Prostate gland (tissue), 2 donors: Measurements from ENCODE around the gene ARHGAP11A. TPM values are rescaled to one million over a fixed set of nuclear protein-coding genes. Genes with fewer than 3 reads are reported as not detected.

Source experiments
- DNase-seq: peaks from one replicate; pipeline ENCODE4 v3.0.0-alpha.2; 2019; ENCODE audit warnings: low spot score
- H3K27ac ChIP-seq, 2 donors: fragments of 200-600 bp; sonication (generic); 2 replicates each; pipeline ENCODE4 v1.5.1; 2017 to 2019
- H3K27me3 ChIP-seq: fragments of 200-600 bp; sonication (generic); replicated peaks from 2 replicates; pipeline ENCODE4 v1.5.1; 2019; ENCODE audit not compliant: insufficient read depth
- H3K36me3 ChIP-seq, 2 donors: fragments of 200-600 bp; sonication (generic); 1 replicate in 1 of 2; 2 replicates in 1 of 2; pipeline versions ENCODE4 v1.5.1 to v1.8.1; 2017 to 2019
- H3K4me1 ChIP-seq: fragments of 200-600 bp; sonication (generic); replicated peaks from 2 replicates; pipeline ENCODE4 v1.5.1; 2019
- H3K4me3 ChIP-seq, 2 donors: fragments of 200-600 bp; sonication (generic); 2 replicates each; pipeline ENCODE4 v1.5.1; 2017 to 2019
- H3K9me3 ChIP-seq: fragments of 200-600 bp; sonication (generic); 2 replicates; pipeline ENCODE4 v1.5.1; 2017
- POLR2A ChIP-seq: fragments of 450-650 bp; IDR thresholded peaks from one replicate; pipeline ENCODE4 v1.6.1; 2016; ENCODE audit warnings: antibody characterized with exemption, mild to moderate bottlenecking
- POLR2AphosphoS5 ChIP-seq: sonication (generic); formaldehyde crosslinking; IDR thresholded peaks from one replicate; pipeline ENCODE4 v1.6.1; 2017; ENCODE audit warnings: antibody characterized with exemption
- WGBS: methylation state at CpG from one replicate; pipeline ENCODE4 v1.1.5; 2018; 5-methylcytosine and 5-hydroxymethylcytosine counted together
- intact Hi-C: fragments of 100-400 bp; cut with DNase I; formaldehyde crosslinking; loops from one replicate; pipeline ENCODE4 v1.14.2; 2022
- total RNA-seq, 2 donors: library from RNA; depleted of rRNA; stranded (reverse); fragments of >200 nt; gene quantifications; one replicate each; pipeline ENCODE4 v1.1.0, GENCODE V29; 2016
- TF ChIP-seq, protein P1 (sequence below), 4 experiments: fragments of 200-600 bp in 2 of 4; fragments of 450-650 bp in 2 of 4; sonication (generic) in 2 of 4; IDR thresholded peaks; 1 replicate in 3 of 4; 2 replicates in 1 of 4; pipeline ENCODE4 v1.5.1; 2016 to 2019; ENCODE audit warnings: antibody characterized with exemption in 4 of 4, mild to moderate bottlenecking in 2 of 4, moderate library complexity in 2 of 4

Gene ARHGAP11A
- total RNA-seq, 2 donors from 2014 or later = 2.6 to 7.0 TPM

DNA sequence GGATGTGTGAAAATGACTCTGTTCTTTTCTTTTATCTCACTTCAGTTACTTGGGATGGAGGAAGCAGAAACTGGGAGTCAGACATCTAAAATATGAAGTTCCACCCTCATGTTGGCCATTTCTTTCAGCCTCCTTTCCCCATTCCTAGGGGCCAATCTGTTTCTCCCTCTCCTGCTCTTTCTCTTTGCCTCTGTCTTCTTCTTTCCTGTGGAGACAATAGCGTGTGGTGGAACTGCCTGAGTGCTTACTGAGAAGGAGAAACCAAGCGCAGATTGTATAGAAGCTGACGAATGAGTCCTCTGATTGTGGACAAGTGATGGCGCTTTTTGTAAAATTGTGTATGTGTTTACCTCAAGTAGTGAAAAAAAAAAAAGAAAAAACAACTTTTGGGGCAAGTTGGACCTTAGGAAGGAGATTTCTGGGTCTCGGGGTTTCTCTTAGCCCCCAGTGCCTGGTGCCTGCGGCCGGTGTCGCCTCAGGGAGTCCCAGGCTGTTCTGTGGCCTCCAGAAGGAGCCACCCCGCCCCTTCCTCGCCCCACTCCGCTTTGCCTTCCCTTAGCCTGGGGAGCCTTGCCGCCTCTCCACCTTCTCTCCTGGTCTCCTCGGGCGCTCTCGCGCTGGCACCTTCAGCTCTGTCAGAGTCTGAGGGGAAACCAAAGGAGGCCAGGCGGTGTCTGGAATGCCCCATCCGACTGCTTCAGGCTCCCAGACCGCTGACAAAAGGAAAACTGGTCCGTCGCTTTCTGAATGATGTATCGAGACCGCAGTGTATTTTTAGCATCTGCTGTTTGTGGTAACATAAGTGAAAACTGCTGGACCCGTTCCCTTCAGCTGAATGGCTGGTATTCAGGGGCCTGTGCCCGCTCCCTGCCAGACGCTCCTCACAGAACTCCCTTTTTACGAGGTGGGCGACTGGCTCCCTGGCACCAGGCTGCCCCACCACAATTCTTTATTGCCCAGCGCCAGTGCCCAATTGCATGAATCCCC is 56.3 kb downstream of the ARHGAP11A start:
- DNase-seq = no peak
- intact Hi-C loops = no loop called here
- WGBS = 86% methylated on average over 27 of the region's 29 CpGs
- no peaks in the 10 kb centered on the region for H3K4me1 ChIP-seq
- H3K27ac ChIP-seq = no peak overlapping the region
- H3K4me3 ChIP-seq = no peak overlapping the region
- TF ChIP-seq POLR2A (no peak), POLR2AphosphoS5 (no peak)
- TF ChIP-seq, protein P1, sequence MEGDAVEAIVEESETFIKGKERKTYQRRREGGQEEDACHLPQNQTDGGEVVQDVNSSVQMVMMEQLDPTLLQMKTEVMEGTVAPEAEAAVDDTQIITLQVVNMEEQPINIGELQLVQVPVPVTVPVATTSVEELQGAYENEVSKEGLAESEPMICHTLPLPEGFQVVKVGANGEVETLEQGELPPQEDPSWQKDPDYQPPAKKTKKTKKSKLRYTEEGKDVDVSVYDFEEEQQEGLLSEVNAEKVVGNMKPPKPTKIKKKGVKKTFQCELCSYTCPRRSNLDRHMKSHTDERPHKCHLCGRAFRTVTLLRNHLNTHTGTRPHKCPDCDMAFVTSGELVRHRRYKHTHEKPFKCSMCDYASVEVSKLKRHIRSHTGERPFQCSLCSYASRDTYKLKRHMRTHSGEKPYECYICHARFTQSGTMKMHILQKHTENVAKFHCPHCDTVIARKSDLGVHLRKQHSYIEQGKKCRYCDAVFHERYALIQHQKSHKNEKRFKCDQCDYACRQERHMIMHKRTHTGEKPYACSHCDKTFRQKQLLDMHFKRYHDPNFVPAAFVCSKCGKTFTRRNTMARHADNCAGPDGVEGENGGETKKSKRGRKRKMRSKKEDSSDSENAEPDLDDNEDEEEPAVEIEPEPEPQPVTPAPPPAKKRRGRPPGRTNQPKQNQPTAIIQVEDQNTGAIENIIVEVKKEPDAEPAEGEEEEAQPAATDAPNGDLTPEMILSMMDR (IDR thresholded peaks at IDR 0.05) = no peak
- H3K27me3 ChIP-seq = no peaks in the 10 kb centered on the region
- H3K36me3 ChIP-seq = no peaks in the 10 kb centered on the region
- no peaks in the 10 kb centered on the region for H3K9me3 ChIP-seq

DNA sequence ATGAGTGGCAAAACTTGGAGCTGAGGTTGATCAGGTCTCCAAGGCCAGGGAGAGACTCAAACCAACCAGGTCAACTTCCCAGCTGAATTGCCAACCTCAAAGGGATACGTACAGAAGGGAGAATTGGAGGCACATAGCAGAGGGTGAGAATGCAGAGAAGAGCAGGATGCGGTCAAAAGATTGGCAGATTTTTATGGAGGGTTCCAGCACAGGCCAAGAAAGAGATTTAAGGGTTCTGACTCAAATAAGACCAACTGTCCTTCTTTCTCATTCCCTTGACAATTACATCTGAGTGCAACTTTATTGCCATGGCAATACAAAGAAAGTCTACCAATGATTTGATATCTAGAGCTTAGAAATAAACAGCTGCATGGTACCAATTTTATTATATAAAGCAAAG is 59.4 kb downstream of the ARHGAP11A start:
- intact Hi-C loops = no loop called here
- no peak overlapping the region for H3K27ac ChIP-seq
- DNase-seq = no peak
- TF ChIP-seq POLR2AphosphoS5 = no peak
- TF ChIP-seq, protein P1 (IDR thresholded peaks at IDR 0.05) = no peak
- no peak for TF ChIP-seq POLR2A
- H3K4me1 ChIP-seq = no peaks in the 10 kb centered on the region
- no peaks in the 10 kb centered on the region for H3K9me3 ChIP-seq
- no peaks in the 10 kb centered on the region for H3K27me3 ChIP-seq
- H3K36me3 ChIP-seq = no peaks in the 10 kb centered on the region
- no peak overlapping the region for H3K4me3 ChIP-seq
- 76% methylated on average over 2 of the region's 2 CpGs for WGBS

DNA sequence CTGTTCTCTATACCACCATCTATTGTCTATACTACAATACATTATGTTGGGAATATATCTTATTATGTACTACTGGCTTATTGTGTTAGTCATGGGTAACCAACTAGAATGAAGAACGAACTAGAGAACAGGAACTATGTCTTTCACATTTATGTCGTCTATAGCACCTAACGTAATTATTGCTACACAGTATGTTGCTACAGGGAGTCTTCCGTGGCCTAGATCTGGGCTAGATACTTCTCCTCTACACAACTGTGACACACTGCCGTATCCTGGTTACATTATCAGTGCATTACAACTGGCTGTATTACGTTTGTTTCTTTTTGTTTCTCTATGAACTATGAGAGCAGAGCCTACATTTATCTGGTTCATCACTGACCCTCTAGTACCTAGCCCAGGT is 60.2 kb downstream of the ARHGAP11A start:
- TF ChIP-seq, protein P1 (IDR thresholded peaks at IDR 0.05) = no peak
- TF ChIP-seq POLR2A (no peak), POLR2AphosphoS5 (no peak)
- no peak overlapping the region for H3K27ac ChIP-seq
- H3K4me3 ChIP-seq = no peak overlapping the region
- H3K9me3 ChIP-seq = no peaks in the 10 kb centered on the region
- 54% methylated on average over 6 of the region's 6 CpGs for WGBS
- no peaks in the 10 kb centered on the region for H3K4me1 ChIP-seq
- H3K27me3 ChIP-seq = no peaks in the 10 kb centered on the region
- no peak for DNase-seq
- intact Hi-C loops = no loop called here
- H3K36me3 ChIP-seq = no peaks in the 10 kb centered on the region

DNA sequence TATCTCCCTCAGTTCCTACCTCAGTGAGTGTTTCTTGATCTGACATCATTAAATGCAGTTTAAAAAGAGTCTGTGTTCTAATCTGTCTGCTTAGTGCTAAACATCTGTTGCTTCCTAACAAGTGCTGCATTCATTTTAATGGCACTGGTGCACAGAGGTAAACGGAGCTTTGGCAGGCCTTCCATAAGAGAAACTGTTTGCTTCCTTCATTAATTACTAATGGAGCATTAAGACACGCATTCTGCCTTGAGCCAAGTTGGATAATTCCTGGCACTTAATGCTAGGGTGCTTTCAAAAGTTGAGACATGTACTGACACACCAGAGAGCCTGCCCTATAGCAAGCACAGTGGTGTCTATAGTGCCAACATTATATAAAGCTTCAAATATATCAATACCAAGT is 60.9 kb downstream of the ARHGAP11A start:
- Histone ChIP-seq H3K27me3 (no peaks in the 10 kb centered on the region), H3K4me1 (no peaks in the 10 kb centered on the region), H3K9me3 (no peaks in the 10 kb centered on the region), H3K4me3 (no peak overlapping the region), H3K27ac (no peak overlapping the region), H3K36me3 (no peaks in the 10 kb centered on the region)
- DNase-seq = no peak
- intact Hi-C loops = no loop called here
- TF ChIP-seq POLR2AphosphoS5 (no peak), POLR2A (no peak)
- TF ChIP-seq, protein P1 (IDR thresholded peaks at IDR 0.05) = no peak
- WGBS = 22% methylated on average over 2 of the region's 2 CpGs
